GM15510 (cell line): ENCODE measurements around the gene MAP4K4.

ENCODE experiments used
- POLR2A ChIP-seq: IDR thresholded peaks from 3 replicates; pipeline ENCODE4 v1.6.1; 2011; ENCODE audit warnings: borderline replicate concordance; ENCODE audit not compliant: insufficient read length; ENCODE audit errors: extremely low read depth

MAP4K4 gene

DNA sequence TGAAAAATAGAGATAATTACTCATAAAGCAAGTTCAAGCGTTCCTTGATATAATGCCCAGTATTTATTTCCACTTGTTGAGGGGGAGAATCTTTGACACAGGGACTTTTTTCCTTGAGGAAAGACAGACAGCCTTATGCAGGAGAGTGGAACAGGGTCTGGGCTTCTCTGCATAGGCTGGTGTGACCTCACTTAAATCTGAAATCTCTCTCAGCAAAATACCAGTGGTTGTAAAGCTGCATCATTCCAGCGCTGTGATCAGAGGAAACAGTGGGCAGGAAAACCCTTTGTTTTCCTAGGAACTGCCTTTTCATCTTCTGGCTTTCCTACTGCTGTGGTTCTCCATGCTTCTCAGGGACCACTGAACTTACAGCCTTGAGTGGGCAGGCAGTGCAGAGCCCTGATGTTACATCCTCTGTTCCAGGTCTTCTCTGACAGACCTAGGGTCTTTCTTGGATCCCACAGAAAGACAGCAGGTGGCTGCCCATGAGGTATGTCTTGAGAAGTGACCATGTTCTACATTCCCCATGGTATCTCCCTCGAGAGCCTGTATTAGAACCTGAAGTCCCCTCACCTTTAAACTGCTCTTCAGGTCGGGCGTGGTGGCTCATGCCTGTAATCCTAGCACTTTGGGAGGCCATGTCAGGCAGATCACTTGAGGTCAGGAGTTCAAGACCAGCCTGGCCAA, 17.6 kb upstream of the MAP4K4 start:
- no peak for TF ChIP-seq POLR2A

DNA sequence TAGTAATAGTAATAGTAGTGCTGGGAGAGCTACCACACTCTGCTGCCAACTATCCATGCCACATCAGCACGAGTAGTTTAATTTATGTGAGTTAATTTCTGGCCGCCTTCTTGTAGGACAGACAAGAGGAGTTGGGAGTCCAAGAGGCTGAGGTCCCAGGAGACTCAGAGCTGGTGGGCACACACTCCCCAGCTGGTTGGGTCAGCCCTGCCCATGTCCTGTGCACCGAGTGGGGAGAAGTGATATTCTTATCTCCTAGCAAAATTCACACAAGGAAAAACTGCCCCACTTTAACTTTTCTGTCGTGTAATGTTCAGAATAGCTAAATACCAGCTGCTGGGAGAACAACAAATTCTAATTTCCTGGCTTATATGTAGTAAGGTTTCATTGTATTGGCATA, 15.2 kb upstream of the MAP4K4 start:
- no peak for TF ChIP-seq POLR2A

DNA sequence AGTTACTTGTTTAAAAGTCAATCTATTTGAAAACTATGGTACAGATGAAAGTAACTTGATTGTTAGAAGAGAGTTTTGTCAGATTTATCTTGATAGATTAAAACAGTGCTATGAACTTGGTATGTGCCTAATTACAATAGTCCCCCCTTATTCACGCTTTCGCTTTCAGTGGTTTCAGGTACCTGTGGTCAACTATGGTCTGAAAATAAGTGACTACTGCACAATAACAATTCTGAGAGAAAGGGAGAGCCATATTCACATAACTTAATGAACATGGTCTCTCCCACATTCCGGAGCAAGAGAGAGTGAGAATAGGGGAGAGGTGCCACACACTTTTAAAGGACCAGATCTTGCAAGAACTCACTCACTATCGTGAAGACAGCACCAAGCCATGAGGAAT, 13.2 kb upstream of the MAP4K4 start:
- no peak for TF ChIP-seq POLR2A

DNA sequence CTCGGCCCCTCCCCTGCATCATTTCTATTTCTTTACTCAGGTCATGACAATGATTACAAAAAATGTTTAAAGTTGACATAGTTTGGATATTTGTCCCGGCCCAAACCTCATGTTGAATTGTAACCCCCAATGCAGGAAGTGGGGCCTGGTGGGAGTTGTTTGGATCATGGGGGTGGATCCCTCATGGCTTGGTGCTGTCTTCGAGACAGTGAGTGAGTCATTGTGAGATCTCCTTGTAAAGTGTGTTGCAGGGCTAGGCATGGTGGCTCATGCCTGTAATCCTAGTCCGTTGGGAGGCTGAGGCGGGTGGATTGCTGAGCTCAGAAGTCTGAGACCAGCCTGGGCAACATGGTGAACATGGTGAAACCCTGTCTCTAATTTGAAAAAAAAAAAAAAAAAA, 9.2 kb upstream of the MAP4K4 start:
- no peak for TF ChIP-seq POLR2A

DNA sequence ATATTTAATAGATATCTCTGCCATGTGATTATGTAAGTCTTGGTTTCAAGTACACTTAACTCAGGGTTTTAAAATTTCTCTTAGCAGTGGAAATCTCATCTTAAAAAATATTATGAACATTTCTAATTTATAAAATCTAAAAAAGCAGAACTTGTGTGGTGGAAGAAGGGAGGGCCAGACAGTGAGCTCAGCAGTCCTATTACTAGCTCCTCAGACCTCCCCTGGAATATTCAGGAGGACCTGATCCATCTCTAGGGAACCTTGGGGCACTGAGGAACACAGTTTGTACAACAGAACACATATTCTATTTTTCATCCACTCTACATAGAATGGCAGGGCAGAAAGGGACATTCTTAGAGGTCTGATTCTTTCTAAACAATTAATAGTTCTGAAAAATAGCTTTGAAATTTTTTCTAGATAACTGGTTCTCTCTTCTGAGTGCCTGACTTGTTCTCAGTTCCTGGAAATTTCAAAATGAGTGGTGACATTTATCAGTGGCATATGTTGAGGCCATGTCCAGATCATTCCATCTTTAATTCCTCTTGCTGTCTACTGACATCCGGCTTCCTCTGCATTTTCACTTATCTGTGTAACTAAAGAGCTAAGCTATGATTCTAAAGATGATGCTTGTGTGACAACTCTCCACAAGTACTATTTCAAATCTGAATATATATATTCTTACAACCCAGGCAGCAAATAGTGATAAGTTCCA, 8.2 kb upstream of the MAP4K4 start:
- no peak for TF ChIP-seq POLR2A

DNA sequence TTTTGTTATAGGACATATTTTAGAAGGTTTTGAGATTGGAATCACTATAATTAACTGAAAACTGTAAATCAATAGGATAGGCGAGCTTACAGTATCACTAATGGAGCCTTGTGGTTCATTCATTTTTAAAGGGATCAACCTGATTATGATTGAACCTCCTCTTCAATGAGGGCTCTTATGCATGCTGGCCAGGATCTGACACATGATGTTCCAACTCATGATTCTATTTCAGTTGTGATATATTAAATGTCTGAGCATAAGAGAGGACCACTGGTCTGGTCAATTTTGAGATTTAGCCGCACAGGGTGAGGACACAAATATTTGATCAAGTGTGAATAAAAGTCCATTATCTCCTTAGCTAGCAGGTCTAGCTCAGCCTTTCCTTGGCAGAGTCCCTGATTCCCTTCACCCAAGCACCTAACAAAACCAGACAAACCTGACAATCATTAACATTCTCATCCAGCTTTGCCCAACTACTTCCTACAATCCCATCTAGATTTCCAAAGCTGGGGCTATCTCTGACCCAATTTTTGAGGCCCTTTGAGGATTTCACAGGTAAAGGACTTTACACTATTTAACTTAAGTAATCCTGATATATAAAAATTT, 6.9 kb upstream of the MAP4K4 start:
- no peak for TF ChIP-seq POLR2A

DNA sequence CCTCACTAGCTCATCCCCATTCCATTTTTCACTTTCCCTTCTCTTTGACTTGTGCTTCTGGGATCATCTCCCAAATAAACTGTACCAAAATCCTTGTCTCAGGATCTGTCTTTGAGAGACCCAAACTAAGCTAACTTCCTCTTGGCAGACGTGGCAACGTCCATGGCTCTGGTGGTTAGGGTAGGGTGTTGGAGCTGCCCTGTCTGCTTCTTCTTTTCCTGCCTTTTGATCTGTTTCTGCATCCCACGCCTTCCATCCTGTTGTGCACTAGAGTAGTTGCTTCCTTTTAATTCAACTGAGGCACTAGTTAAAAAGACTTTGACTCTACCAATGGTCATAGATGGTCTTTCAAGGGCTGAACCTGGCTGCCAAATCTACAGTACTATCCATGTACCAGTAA, 5.5 kb upstream of the MAP4K4 start:
- no peak for TF ChIP-seq POLR2A

DNA sequence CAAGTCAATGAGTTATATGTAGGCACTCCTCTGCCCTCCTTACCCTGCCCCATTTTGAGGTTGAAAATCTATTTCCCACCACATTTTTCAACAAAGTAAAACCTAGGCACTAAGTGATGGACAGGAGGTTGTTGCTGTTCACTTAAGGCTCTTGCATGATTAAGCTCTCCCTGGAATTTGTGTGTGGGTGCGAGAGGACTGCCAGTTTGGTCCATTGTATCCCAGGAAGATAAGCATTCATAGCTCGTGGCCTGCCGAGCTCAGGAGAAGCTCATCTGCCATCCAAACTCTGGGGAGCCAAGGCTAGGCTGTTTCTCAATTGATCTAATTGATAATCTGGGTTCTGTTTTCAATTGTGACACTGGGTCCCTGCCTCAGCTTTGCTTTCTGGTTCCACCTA, 4.7 kb upstream of the MAP4K4 start:
- no peak for TF ChIP-seq POLR2A

DNA sequence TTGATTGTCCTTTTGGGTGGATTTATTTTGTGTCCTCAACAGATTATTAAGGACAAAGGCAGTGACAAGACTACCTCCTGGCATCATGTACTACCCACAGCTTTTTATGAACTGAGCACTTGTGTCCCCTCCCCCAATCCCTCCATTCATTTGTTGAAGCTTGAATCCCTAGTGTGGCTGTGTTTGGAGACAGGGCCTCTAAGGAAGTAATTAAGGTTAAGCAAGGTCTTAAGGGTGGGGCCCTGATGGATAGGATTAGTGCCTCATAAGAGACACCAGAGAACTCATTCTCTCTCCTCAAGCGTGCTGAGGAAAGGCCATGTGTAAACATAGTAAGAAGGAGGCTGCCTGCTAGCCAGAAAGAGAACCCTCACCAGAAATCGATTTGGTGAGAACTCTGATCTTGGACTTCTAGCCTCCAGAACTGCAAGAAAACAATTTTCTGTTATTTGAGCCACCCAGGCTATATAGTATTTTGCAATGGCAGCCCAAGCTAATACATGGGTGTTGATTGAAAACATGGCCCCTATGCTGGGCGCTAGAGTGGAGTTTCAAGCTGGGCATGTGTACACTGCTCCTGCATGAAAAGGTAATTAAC, 3.4 kb upstream of the MAP4K4 start:
- no peak for TF ChIP-seq POLR2A

DNA sequence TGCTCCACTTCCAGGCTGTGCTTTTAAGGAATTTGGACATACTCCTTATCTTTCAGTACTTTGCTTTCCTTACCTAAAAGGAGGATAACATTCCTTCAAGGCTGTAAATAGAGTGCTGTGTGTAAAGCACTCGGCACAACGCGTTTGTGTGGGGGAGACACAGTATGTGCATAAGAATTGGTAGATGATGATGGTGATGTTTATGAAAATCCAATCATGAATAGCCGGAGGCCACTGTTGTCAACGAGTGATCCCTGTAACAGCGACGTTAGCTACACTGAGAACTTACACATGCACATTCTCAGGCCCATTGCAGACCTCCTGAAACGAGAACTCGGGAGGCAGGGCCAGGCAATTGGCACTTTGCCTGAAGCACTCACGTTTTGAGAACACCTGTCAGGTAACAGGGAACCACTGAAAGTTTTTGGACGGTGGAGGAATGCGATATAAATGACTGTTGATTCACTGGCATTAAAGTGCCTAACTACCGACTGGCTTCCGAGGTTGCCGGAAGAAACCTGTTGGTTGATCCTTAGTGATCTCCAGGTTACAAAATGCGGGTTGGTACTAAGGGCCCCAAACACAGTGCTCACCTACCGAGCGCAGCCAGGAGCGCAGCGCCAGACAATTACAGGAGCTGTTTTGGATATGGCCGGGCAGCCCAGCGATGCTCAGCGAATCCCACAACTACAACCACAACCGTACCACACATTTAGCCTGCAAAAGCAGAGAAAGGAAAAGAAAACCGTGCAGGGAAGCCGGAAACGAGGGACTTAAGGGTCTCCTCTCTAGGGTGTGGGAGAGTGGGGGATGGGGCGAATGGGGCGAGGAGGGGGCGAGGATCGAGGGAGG, 1.0 kb upstream of the MAP4K4 start:
- no peak for TF ChIP-seq POLR2A

DNA sequence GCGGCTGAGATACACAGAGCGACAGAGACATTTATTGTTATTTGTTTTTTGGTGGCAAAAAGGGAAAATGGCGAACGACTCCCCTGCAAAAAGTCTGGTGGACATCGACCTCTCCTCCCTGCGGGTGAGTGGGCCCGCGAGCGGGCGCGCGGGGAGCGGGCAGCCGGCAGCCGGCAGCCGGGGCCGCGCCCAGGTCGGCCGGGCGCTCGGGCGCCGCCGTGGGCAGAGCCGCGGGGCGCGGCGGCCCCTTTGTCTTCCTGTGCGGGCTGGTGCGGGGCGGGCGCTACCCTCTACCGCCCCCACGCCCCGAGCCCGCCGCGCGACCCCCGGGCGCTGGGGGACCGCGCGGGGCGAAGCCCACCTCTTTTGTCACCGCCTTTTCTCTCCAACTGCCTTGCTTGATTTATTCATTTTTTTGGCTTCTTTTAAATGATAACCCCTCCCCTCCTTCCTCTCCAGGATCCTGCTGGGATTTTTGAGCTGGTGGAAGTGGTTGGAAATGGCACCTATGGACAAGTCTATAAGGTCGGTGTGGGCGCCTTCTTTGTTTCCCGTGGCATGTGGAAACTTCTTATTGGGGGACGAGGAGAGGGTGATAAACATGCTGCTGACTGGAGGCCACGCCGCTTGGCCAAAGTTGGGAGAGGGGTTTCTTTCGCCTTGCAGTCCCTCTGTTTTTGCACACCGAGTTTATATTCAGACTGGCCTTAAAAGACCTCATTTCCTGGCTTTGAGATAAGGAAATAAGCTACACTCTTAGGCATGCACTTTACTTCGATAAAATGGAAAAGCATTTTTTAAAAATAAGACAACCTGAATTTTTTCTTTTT, 722 bp downstream of the MAP4K4 start:
- no peak for TF ChIP-seq POLR2A

DNA sequence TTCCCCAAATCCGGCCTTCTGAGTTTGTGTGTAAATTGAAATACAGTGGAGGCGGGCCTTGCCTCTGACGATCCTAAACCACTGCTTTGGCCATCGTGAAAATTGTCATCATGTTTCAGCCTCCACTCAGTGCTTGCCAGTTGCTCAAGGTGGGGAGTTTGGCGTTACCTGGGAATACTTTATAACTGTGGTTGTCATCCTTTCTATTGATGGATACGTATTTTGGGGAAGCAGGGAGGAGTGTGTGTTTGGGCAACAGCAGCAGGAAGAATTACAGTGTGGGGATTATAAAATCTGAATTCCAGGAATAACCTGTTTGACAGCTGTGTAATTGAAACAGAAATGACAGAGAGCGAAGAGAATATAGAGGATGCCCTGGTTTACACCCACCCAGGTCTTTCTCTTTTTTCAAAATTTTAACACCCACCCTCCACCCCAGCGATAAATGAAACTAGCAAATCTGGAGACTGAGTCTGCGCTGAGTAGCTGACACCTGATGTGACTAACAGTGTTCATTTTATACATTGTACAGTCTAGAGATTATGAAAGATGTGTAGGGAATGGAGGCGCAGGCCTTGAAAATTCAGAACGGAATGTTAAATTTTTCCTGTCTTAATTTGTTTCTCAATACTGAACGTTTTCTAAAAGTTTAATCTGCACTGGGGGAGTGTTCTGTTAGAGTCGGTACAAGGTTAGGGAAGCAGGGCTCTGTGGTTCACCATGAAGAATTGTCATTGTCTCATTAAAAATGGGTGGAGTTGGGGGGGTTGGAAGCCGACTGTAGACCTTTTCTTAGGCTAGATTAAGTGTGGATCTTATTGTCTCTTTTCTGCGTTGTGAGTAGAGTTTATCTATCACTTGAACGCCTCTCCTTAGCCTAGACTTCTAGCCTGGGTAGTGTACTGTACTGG, 1.6 kb downstream of the MAP4K4 start:
- no peak for TF ChIP-seq POLR2A

DNA sequence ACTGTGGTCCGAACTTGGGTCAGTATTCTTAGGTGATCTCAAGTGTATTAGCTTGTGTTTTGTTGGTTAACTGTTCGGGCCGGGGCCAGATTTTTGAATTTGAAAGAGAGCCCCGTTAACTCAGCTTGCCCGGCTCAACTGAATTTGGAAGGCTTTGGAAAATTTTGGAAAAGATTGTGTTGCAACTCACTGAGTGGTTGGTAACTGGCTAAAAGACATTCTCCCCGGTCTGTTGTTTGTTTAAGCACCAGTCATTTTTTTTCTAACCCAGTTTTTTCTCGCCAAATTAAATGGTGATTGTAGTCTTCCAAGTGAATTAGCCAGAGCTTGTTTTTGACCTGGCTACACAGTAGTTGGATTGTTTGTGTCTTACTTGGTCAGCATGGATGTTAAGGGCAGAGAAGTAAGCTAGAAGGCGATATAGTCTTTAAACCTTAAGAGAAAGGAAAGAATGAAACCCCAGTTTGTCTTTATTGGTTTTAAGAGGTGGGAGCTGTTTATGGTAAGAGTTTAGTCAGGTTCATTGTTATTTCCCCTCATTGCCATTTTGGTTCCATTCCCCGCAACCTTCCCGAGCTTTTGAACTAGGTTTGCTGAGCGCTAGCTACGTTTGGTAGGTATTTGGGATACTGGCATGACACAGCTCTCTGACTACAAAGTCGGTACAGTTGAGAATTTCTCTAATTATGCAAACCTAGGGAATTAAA, 2.4 kb downstream of the MAP4K4 start:
- no peak for TF ChIP-seq POLR2A

DNA sequence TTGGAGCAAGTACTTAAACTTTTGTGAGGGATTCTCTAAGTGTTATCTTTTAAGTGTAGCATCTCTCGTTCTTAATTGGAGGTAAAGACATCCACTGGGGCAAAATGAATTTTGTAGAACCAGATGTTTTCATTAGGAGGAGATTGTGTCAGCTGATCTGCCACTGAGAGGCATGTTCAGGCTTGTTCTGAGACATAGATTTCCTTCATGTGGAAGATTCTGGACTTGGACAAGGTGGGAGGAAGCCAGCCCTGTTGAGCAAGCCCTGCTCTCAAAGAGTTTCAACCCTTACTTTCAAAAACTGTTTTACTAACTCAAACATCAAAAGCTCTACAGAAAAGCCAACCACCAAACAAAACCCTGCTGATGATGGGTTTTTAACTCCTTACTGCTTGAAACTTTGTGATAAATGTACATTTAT, 6.5 kb downstream of the MAP4K4 start:
- TF ChIP-seq POLR2A, result no peak
